ENCODE data around the gene PNMA6E. TPM values are rescaled to one million over a fixed set of nuclear protein-coding genes. Genes with fewer than 3 reads are reported as not detected.

The PNMA6E gene
- not detected for polyA plus RNA-seq (2013, experiment 1 of 2; ENCODE audit: insufficient read length)
- polyA plus RNA-seq (2013, experiment 2 of 2; ENCODE audit: insufficient read length) = not detected

GRCh38 chrX:153401133-153401764 is at the start of gene PNMA6E:
PNMA6E (minus strand) TSS chrX:153401350; CDS start chrX:153398849, 2,501 bp downstream.
- DNase-seq = no peak

- no peak for DNase-seq
Measured at GRCh38 chrX:153450949-153451277, 49.8 kb upstream of the PNMA6E start.

- no peak for DNase-seq
Measured at GRCh38 chrX:153450114-153450948, 49.2 kb upstream of the PNMA6E start.

- no peak for DNase-seq
Measured at GRCh38 chrX:153449368-153450113, 48.4 kb upstream of the PNMA6E start.

GRCh38 chrX:153448556-153449367 is 47.6 kb upstream of the PNMA6E start:
- DNase-seq = no peak

GRCh38 chrX:153447581-153447960 is 46.4 kb upstream of the PNMA6E start:
- no peak for DNase-seq

- DNase-seq = no peak
Measured at GRCh38 chrX:153446950-153447580, 45.9 kb upstream of the PNMA6E start.

GRCh38 chrX:153446636-153446936 is 45.4 kb upstream of the PNMA6E start:
- DNase-seq = no peak

- DNase-seq = no peak
Measured at GRCh38 chrX:153445856-153446635, 44.9 kb upstream of the PNMA6E start, which contains the start of gene TREX2. TREX2 (minus strand) TSS chrX:153446056; CDS start chrX:153445430, 626 bp downstream.

GRCh38 chrX:153445106-153445855 is 44.1 kb upstream of the PNMA6E start:
- no peak for DNase-seq

GRCh38 chrX:153444333-153445011 is 43.3 kb upstream of the PNMA6E start:
- DNase-seq = no peak

- no peak for DNase-seq
Measured at GRCh38 chrX:153443476-153444332, 42.6 kb upstream of the PNMA6E start.

- no peak for DNase-seq
Measured at GRCh38 chrX:153442463-153442862, 41.3 kb upstream of the PNMA6E start.

GRCh38 chrX:153441981-153442380 is 40.8 kb upstream of the PNMA6E start:
- no peak for DNase-seq

- DNase-seq = no peak
Measured at GRCh38 chrX:153441296-153441695, 40.1 kb upstream of the PNMA6E start.

GRCh38 chrX:153440556-153441135 is 39.5 kb upstream of the PNMA6E start:
- DNase-seq = no peak

- no peak for DNase-seq
Measured at GRCh38 chrX:153439977-153440376, 38.8 kb upstream of the PNMA6E start.

GRCh38 chrX:153438532-153438931 is 37.4 kb upstream of the PNMA6E start:
- DNase-seq = peak; percentile 7

Measured in fibroblast of skin of scalp (primary cell).